ENCODE data around the gene WDR33. TPM values are rescaled to one million over a fixed set of nuclear protein-coding genes. Genes with fewer than 3 reads are reported as not detected.

The WDR33 gene
- total and polyA plus RNA-seq, 2 of the 13 experiments (the other 11 are each of a cell fraction or from before 2014, with no cell fraction given) = 54.9 to 78.2 TPM

DNA sequence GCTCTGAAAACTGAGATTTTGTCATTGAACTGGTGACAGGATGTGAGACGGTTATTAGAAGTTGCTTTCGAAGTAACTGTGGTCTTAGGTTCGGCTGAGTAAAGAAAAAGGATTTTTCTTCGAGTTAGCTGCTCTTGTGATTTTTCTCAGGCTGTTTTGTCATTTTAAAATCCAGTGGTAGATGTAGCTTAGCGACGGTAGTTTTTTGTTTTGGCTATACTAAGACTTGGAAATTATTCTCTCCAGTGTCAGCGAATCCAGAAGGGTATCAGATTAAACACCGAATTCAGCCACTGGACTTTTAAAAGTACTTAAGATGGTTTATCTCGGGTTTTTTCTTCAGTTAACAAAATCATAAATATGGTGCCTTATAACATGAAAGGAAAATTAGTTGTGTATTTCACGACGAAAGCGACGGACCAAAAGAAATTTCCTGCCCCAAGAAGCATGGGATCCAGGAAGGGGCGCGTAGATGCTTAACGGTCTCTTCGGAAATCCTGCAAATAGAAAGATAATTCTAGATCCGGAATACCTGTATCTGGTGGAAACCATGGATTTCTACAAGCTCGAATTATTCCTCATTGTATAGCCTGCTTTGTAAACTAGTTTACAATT is 108.5 kb downstream of the WDR33 start (continued):
- no peak for TF ChIP-seq HNF4G (IDR thresholded peaks at IDR 0.05; ENCODE audit: borderline replicate concordance, low read depth, low read length)
- no peak for TF ChIP-seq HNF4G (CRISPR knock-in tag; IDR thresholded peaks at IDR 0.05; ENCODE audit: borderline replicate concordance, low read depth)
- TF ChIP-seq ZNF674 (CRISPR knock-in tag; IDR thresholded peaks at IDR 0.05; ENCODE audit: low read depth) = no peak
- no peak; the same call in 1 of the 2 replicates for TF ChIP-seq SNAPC4 (CRISPR knock-in tag; IDR thresholded peaks at IDR 0.05)
- TF ChIP-seq ATF7 (IDR thresholded peaks at IDR 0.05) = no peak
- TF ChIP-seq ATF7 (CRISPR knock-in tag; IDR thresholded peaks at IDR 0.05) = no peak
- TF ChIP-seq, protein P1, sequence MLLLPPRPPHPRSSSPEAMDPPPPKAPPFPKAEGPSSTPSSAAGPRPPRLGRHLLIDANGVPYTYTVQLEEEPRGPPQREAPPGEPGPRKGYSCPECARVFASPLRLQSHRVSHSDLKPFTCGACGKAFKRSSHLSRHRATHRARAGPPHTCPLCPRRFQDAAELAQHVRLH (CRISPR knock-in tag; IDR thresholded peaks at IDR 0.05; ENCODE audit: borderline replicate concordance, low read depth) = no peak
- TF ChIP-seq ZNF703 (CRISPR knock-in tag; IDR thresholded peaks at IDR 0.05; ENCODE audit: borderline replicate concordance) = no peak
- TF ChIP-seq SP140L (CRISPR knock-in tag; IDR thresholded peaks at IDR 0.05; ENCODE audit: borderline replicate concordance) = no peak
- TF ChIP-seq CCAR2 (optimal IDR thresholded peaks at IDR 0.05; ENCODE audit: low read depth, low read length) = no peak
- no peak for TF ChIP-seq ZNF7 (CRISPR knock-in tag; IDR thresholded peaks at IDR 0.05)
- TF ChIP-seq MIXL1 (CRISPR knock-in tag; IDR thresholded peaks at IDR 0.05) = no peak
- TF ChIP-seq NFKB2 (CRISPR knock-in tag; IDR thresholded peaks at IDR 0.05; ENCODE audit: borderline replicate concordance) = no peak
- TF ChIP-seq TARDBP (CRISPR knock-in tag; IDR thresholded peaks at IDR 0.05) = no peak
- TF ChIP-seq RCOR2 (CRISPR knock-in tag; IDR thresholded peaks at IDR 0.05) = no peak
- TF ChIP-seq NBN (conservative IDR thresholded peaks at IDR 0.05) = no peak
- TF ChIP-seq NFE2L1 (CRISPR knock-in tag; IDR thresholded peaks at IDR 0.05; ENCODE audit: borderline replicate concordance) = no peak
- TF ChIP-seq HDAC1 (CRISPR knock-in tag; IDR thresholded peaks at IDR 0.05) = peak; percentile 8; the same call in 1 of the 2 replicates
- no peak for TF ChIP-seq KLF13 (CRISPR knock-in tag; IDR thresholded peaks at IDR 0.05)
- no peak for TF ChIP-seq ZNF260 (CRISPR knock-in tag; IDR thresholded peaks at IDR 0.05; ENCODE audit: borderline replicate concordance, low read depth)
- no peak for TF ChIP-seq MATR3 (CRISPR knock-in tag; IDR thresholded peaks at IDR 0.05)
- peak; percentile 5; the same call in 1 of the 2 replicates for TF ChIP-seq PHF21A (CRISPR knock-in tag; IDR thresholded peaks at IDR 0.05)
- no peak for TF ChIP-seq ZSCAN25 (CRISPR knock-in tag; IDR thresholded peaks at IDR 0.05)
- TF ChIP-seq KLF6 (CRISPR knock-in tag; IDR thresholded peaks at IDR 0.05) = no peak
- no peak for TF ChIP-seq DPF2 (CRISPR knock-in tag; IDR thresholded peaks at IDR 0.05; ENCODE audit: borderline replicate concordance, low read depth)
- TF ChIP-seq, protein P2, sequence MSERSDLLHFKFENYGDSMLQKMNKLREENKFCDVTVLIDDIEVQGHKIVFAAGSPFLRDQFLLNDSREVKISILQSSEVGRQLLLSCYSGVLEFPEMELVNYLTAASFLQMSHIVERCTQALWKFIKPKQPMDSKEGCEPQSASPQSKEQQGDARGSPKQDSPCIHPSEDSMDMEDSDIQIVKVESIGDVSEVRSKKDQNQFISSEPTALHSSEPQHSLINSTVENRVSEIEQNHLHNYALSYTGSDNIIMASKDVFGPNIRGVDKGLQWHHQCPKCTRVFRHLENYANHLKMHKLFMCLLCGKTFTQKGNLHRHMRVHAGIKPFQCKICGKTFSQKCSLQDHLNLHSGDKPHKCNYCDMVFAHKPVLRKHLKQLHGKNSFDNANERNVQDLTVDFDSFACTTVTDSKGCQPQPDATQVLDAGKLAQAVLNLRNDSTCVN (CRISPR knock-in tag; IDR thresholded peaks at IDR 0.05; ENCODE audit: borderline replicate concordance) = no peak
